DND-41 (cell line): ENCODE data around the gene WNT7B.

ENCODE experiments used
- ATAC-seq: fragments of 200-7000 bp; cut with Tn5 transposase; 3 replicates; pipeline ENCODE4 v1.9.1; 2021; ENCODE audit warnings: low read depth; ENCODE audit not compliant: insufficient read depth
- DNase-seq: peaks from one replicate; pipeline ENCODE4 v3.0.0-alpha.2; 2020
- H2AFZ ChIP-seq: 2 replicates; pipeline ENCODE4 v1.6.0; 2012; ENCODE audit warnings: low read depth, low read length
- H3K27ac ChIP-seq: 2 replicates; pipeline ENCODE4 v1.5.1; 2012; ENCODE audit warnings: low read length, inconsistent platforms
- H3K27me3 ChIP-seq: fragments of 200-600 bp; sonication (generic); 2 replicates; pipeline ENCODE4 v1.6.0; 2012; ENCODE audit warnings: low read length, mild to moderate bottlenecking, inconsistent platforms; ENCODE audit not compliant: insufficient read depth, poor library complexity
- H3K36me3 ChIP-seq: 2 replicates; pipeline ENCODE4 v1.5.1; 2012; ENCODE audit warnings: low read length, inconsistent platforms; ENCODE audit not compliant: insufficient read depth
- H3K4me1 ChIP-seq: 2 replicates; pipeline ENCODE4 v1.5.1; 2012; ENCODE audit warnings: mild to moderate bottlenecking, low read length; ENCODE audit not compliant: insufficient read depth
- H3K4me2 ChIP-seq: 2 replicates; pipeline ENCODE4 v1.6.0; 2012; ENCODE audit warnings: mild to moderate bottlenecking, moderate library complexity, low read length, inconsistent platforms; ENCODE audit not compliant: insufficient read depth
- H3K4me3 ChIP-seq, 2 experiments: fragments of 200-600 bp in 1 of 2; shearing (Covaris generic) in 1 of 2; 2 replicates each; pipeline ENCODE4 v1.5.1; 2012 to 2016; ENCODE audit warnings: inconsistent platforms in 2 of 2, low read length in 2 of 2, mild to moderate bottlenecking in 2 of 2, low read depth in 1 of 2, moderate library complexity in 1 of 2
- H3K79me2 ChIP-seq: 2 replicates; pipeline ENCODE4 v1.6.0; 2012; ENCODE audit warnings: low read length, inconsistent platforms; ENCODE audit not compliant: insufficient read depth
- H3K9ac ChIP-seq: 2 replicates; pipeline ENCODE4 v1.6.0; 2012; ENCODE audit warnings: low read depth, mild to moderate bottlenecking, inconsistent platforms, low read length, moderate library complexity
- H3K9me3 ChIP-seq: 2 replicates; pipeline ENCODE4 v1.5.1; 2012; ENCODE audit warnings: low read length, moderate library complexity, mild to moderate bottlenecking, inconsistent platforms; ENCODE audit not compliant: insufficient read depth, severe bottlenecking
- H4K20me1 ChIP-seq: 2 replicates; pipeline ENCODE4 v1.6.0; 2012; ENCODE audit warnings: low read length; ENCODE audit not compliant: insufficient read depth
- EZH2 ChIP-seq: IDR thresholded peaks from 3 replicates; pipeline ENCODE4 v1.6.1; 2012; ENCODE audit warnings: borderline replicate concordance, low read depth, mild to moderate bottlenecking, moderate library complexity, low read length, inconsistent platforms; ENCODE audit not compliant: severe bottlenecking
- TF ChIP-seq, protein P1 (sequence below): IDR thresholded peaks from 2 replicates; pipeline ENCODE4 v1.5.1; 2012; ENCODE audit warnings: borderline replicate concordance, low read length, moderate library complexity, mild to moderate bottlenecking; ENCODE audit not compliant: poor library complexity, severe bottlenecking; ENCODE audit errors: extremely low read depth

The WNT7B gene

DNA sequence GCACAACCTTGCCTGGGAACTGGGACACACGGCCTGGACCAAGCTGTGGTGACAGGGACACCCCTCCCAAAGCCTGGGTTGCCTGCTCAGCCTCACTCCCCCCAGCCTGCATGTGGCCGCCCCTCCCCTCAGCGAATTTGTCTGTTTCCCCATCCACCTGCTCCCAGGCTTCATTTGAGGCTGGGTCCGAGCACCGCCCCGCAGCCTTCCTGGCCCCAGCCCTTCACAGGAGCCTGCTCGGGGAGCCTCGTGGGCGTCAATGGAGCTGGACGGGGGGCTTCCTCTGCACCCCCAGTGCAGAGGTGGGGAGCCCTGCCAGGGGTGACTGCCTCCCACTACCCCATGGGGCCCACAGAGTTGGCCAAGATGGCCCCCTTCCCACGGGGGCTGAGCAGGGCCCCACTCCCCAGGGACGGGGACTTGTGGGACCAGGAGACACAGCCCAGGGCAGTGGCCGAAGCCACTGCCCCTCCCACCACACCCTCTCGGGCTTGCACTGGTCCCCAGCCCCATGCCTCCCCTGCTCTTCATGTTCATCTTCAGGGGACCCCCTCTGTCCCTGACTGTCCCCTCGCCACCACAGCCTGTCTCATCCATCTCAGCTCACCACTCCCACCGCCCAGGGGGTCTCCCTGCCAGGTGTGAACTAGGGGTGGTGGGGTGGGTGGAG is 91.7 kb downstream of the WNT7B start:
- Histone ChIP-seq H3K27me3 (no peaks in the 10 kb centered on the region), H3K4me1 (no peaks in the 10 kb centered on the region), H3K4me2 (no peak overlapping the region), H4K20me1 (peaks cover 4% of the 10 kb centered on the region), H2AFZ (no peak overlapping the region), H3K9ac (no peak overlapping the region), H3K79me2 (no peaks in the 10 kb centered on the region), H3K4me3 (no peak overlapping the region), H3K27ac (no peak overlapping the region), H3K9me3 (no peaks in the 10 kb centered on the region), H3K36me3 (no peaks in the 10 kb centered on the region)
- no peak for DNase-seq
- TF ChIP-seq, protein P1, sequence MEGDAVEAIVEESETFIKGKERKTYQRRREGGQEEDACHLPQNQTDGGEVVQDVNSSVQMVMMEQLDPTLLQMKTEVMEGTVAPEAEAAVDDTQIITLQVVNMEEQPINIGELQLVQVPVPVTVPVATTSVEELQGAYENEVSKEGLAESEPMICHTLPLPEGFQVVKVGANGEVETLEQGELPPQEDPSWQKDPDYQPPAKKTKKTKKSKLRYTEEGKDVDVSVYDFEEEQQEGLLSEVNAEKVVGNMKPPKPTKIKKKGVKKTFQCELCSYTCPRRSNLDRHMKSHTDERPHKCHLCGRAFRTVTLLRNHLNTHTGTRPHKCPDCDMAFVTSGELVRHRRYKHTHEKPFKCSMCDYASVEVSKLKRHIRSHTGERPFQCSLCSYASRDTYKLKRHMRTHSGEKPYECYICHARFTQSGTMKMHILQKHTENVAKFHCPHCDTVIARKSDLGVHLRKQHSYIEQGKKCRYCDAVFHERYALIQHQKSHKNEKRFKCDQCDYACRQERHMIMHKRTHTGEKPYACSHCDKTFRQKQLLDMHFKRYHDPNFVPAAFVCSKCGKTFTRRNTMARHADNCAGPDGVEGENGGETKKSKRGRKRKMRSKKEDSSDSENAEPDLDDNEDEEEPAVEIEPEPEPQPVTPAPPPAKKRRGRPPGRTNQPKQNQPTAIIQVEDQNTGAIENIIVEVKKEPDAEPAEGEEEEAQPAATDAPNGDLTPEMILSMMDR: no peak
- no peak for TF ChIP-seq EZH2
- no peak for ATAC-seq

DNA sequence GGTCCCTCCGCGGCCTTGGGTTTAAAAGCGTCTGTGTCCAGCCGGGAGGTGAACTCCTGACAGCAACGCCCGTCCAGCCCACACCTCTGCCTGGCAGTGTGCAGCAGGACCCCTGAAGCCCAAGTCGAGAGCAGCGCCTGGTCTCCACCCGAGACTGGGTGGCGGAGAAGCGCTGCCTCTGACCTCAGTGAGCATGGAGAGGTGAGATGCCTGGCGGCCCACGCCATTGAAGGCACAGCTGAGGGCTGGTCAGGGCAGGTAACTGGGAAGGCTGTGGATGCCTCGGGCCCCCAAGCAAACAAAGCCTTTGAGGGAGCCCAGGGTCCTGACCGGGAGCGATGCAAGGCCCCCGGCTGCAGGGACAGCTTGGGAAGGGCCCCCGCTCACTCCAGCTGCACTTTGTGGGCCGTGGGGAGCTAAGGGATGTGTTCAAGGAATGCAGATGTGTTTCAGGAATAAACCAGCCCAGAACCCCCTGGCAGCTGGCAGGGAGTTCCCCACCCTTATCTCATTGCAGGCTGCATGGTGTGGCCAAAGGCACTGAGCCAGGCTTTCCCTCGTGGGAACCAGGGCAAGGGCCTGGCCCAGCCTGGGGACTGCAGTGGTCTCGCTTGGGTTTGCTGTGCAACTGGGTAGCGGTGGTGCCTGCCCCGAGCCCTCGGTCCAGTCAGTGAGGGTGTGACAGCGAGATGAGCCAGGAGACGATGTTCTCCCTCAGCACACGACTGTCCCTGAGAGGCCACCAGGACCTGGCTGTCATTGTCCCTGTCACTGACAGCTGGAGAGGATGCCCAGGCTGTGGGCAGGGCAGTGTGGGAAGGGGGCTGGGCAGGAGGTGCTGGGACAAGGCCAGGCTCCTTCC is 92.5 kb downstream of the WNT7B start:
- H3K9me3 ChIP-seq: no peaks in the 10 kb centered on the region
- no peak for DNase-seq
- H3K4me1 ChIP-seq: no peaks in the 10 kb centered on the region

DNA sequence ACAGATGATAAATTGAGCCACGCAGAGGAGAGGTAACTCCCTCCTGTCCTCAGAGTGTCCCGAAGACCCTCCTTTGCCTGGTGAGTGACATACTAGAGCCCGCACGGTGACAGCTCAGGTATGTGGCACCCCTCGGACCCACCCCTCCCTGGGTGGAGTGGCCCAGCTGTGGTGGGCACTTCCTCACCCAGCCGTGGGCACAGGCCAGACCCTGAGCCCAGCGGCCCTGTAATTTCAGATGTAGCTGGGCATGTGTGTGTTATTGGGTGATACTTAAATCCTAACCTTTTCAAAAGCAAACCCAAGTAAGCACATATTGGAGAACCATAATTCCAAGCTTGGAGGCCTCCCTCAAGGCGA is 93.2 kb downstream of the WNT7B start:
- no peaks in the 10 kb centered on the region for H3K4me1 ChIP-seq
- no peaks in the 10 kb centered on the region for H3K9me3 ChIP-seq
- peaks cover 4% of the 10 kb centered on the region for H4K20me1 ChIP-seq
- no peak for TF ChIP-seq EZH2
- TF ChIP-seq, protein P1: no peak
- no peak overlapping the region for H3K4me3 ChIP-seq
- no peak overlapping the region for H3K4me2 ChIP-seq
- H3K9ac ChIP-seq: no peak overlapping the region
- H3K27ac ChIP-seq: no peak overlapping the region
- DNase-seq: no peak
- no peaks in the 10 kb centered on the region for H3K27me3 ChIP-seq
- no peak for ATAC-seq
- no peaks in the 10 kb centered on the region for H3K36me3 ChIP-seq
- no peaks in the 10 kb centered on the region for H3K79me2 ChIP-seq
- H2AFZ ChIP-seq: no peak overlapping the region

More for the DNA sequence above, 92.5 kb downstream of the WNT7B start:
- Histone ChIP-seq H3K9ac (no peak overlapping the region), H3K36me3 (no peaks in the 10 kb centered on the region), H3K4me2 (no peak overlapping the region), H4K20me1 (peaks cover 4% of the 10 kb centered on the region), H3K4me3 (no peak overlapping the region), H3K79me2 (no peaks in the 10 kb centered on the region), H3K27ac (no peak overlapping the region), H3K27me3 (no peaks in the 10 kb centered on the region), H2AFZ (no peak overlapping the region)
- no peak for ATAC-seq
- TF ChIP-seq EZH2: no peak
- TF ChIP-seq, protein P1: no peak
